SK-N-SH treated with all-trans-retinoic acid at 6 μM for 48 hours (cell line): Measurements from ENCODE around the gene CCDC81.

Experiments used
- BACH2 ChIP-seq: fragments of 250-450 bp; sonication (Bioruptor Pico); IDR thresholded peaks from 2 replicates; pipeline ENCODE4 v1.9.0; 2021; ENCODE audit warnings: mild to moderate bottlenecking, borderline replicate concordance
- CREB5 ChIP-seq: fragments of 250-450 bp; sonication (Bioruptor Pico); IDR thresholded peaks from 2 replicates; pipeline ENCODE4 v1.5.1; 2020; ENCODE audit warnings: low read depth, mild to moderate bottlenecking, moderate library complexity
- OSR1 ChIP-seq: fragments of 250-450 bp; sonication (Bioruptor Pico); IDR thresholded peaks from 2 replicates; pipeline ENCODE4 v1.8.0; 2022; ENCODE audit warnings: moderate library complexity, mild to moderate bottlenecking, inconsistent platforms
- PATZ1 ChIP-seq: fragments of 250-450 bp; sonication (Bioruptor Pico); IDR thresholded peaks from 2 replicates; pipeline ENCODE4 v1.8.0; 2020; ENCODE audit warnings: mild to moderate bottlenecking, moderate library complexity, borderline replicate concordance
- TCF4 ChIP-seq: fragments of 250-450 bp; sonication (Bioruptor Pico); IDR thresholded peaks from 2 replicates; pipeline ENCODE4 v1.8.0; 2021; ENCODE audit warnings: mild to moderate bottlenecking, moderate library complexity, borderline replicate concordance
- ZFP30 ChIP-seq: fragments of 450-650 bp; formaldehyde crosslinking; IDR thresholded peaks from 2 replicates; pipeline ENCODE4 v1.5.0; 2022; ENCODE audit warnings: mild to moderate bottlenecking, moderate library complexity
- ZNF8 ChIP-seq: fragments of 450-650 bp; formaldehyde crosslinking; IDR thresholded peaks from 2 replicates; pipeline ENCODE4 v1.5.0; 2020; ENCODE audit warnings: mild to moderate bottlenecking, moderate library complexity

- TF ChIP-seq OSR1 (CRISPR knock-in tag) (no peak), ZNF8 (CRISPR knock-in tag) (no peak), CREB5 (CRISPR knock-in tag) (no peak), BACH2 (CRISPR knock-in tag) (no peak), ZFP30 (CRISPR knock-in tag) (no peak), TCF4 (CRISPR knock-in tag) (no peak), PATZ1 (CRISPR knock-in tag) (no peak)
Measured at GRCh38 chr11:86396396-86396795, 21.7 kb downstream of the CCDC81 start.
